Activated T-cell treated with anti-CD3 and anti-CD28 coated beads, Interleukin-2, amount 50 U/mL, for 4 hours (primary cell): Measurements from ENCODE around the gene CTNNA2. TPM values are rescaled to one million over a fixed set of nuclear protein-coding genes. Genes with fewer than 3 reads are reported as not detected.

Experiments
- ATAC-seq, 2 donors: fragments of 200-7000 bp; cut with Tn5 transposase; one replicate each; pipeline ENCODE4 v1.10.0; 2021
- DNase-seq: peaks from one replicate; pipeline ENCODE4 v3.0.0-alpha.2; 2020
- H3K27me3 Mint-ChIP-seq: one replicate; pipeline ENCODE4 v1.8.0; 2021; ENCODE audit warnings: low read depth, mixed read lengths
- H3K36me3 Mint-ChIP-seq: one replicate; pipeline ENCODE4 v1.8.0; 2022; ENCODE audit warnings: mixed read lengths; ENCODE audit not compliant: insufficient read depth
- H3K4me1 Mint-ChIP-seq: one replicate; pipeline ENCODE4 v1.8.0; 2021; ENCODE audit warnings: low read depth, mixed read lengths
- H3K4me3 Mint-ChIP-seq: one replicate; pipeline ENCODE4 v1.8.0; 2021; ENCODE audit warnings: mild to moderate bottlenecking, moderate library complexity, mixed read lengths
- H3K9me3 Mint-ChIP-seq: one replicate; pipeline ENCODE4 v1.8.0; 2021; ENCODE audit warnings: mixed read lengths
- total RNA-seq, 3 donors: library from RNA; stranded (reverse); gene quantifications; one replicate each; pipeline ENCODE4 v1.2.1, GENCODE V29; 2021

CTNNA2 gene
- total RNA-seq, 3 donors from 2014 or later: 0.08 TPM; not detected in 2

DNA sequence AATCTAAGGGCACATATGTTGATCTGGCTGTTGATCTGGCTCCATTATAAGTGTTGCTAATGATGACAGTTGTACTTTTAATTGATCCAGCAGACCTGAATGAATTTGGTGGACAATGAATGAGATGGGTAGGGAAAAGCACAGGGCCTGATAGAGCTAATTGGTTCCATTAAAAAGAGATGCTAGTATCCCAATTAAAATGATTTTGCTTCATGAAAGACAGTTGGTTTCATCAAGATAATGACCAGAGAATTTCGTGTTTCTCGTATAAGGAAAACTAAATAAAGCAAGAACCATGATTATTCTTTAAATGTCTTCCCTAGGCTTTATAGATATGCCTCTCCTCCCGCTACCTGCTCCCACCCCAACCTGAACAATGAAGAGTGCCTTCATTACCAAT lies 900.3 kb downstream of the CTNNA2 start:
- H3K9me3 Mint-ChIP-seq: peaks cover 27% of the 10 kb centered on the region
- H3K4me1 Mint-ChIP-seq: no peaks in the 10 kb centered on the region
- no peak overlapping the region for H3K4me3 Mint-ChIP-seq
- H3K27me3 Mint-ChIP-seq: no peaks in the 10 kb centered on the region
- ATAC-seq (no peak), DNase-seq (no peak)
- H3K36me3 Mint-ChIP-seq: no peaks in the 10 kb centered on the region

DNA sequence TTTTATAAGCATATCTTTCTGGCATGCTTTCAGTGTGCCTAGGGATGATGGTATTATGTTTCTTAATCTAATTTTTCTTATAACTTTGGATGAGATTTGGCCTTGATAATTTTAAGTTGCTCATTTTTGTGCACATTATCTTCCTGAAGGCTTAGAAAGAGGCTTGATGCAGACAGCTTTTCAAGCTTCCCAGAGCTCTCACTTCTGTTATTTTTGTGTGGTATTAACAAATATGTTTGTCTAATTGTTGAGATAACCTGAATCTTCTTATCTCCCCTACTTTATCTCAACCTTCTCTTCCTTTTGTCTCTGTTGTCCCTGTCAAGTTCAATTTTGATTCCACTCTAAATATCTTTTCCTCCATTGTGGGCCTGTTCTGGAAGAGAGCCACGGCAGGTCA lies 904.9 kb downstream of the CTNNA2 start:
- Mint-ChIP-seq H3K9me3 (peaks cover 35% of the 10 kb centered on the region), H3K36me3 (no peaks in the 10 kb centered on the region), H3K27me3 (no peaks in the 10 kb centered on the region), H3K4me1 (no peaks in the 10 kb centered on the region), H3K4me3 (no peak overlapping the region)
- ATAC-seq (no peak), DNase-seq (no peak)

DNA sequence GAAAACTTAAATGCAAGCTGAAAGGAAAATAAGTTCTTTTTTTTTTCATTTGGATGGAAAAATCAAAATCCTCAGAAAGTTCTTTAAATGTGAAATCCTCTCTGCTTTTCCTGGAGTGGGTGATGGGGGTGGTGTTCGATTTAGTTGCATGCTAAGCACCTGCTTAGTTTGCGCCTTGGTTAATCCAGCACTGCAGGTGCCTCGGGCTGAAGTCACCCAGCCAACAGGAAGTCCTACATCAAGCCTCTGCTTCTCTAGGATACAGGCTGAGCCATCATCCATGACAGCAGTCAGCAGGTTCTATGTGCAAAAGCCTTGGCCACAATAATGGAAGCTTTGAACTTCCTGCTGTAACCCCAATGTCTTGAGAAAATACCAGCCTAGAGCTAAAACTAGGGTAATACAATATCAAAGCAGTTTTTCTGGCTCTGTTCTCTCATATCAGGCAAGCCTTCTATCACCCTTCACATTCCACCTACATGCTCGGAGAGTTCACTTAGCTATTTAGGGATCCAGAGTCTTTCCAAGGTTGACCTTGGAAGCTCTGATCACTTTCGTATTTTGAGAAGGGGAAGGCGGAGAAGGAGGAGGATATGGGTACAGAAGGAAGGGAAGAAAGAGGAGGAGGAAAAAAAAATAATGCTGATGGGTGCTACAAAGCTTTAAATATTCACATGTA lies 907.8 kb downstream of the CTNNA2 start:
- H3K4me3 Mint-ChIP-seq: no peak overlapping the region
- H3K36me3 Mint-ChIP-seq: no peaks in the 10 kb centered on the region

DNA sequence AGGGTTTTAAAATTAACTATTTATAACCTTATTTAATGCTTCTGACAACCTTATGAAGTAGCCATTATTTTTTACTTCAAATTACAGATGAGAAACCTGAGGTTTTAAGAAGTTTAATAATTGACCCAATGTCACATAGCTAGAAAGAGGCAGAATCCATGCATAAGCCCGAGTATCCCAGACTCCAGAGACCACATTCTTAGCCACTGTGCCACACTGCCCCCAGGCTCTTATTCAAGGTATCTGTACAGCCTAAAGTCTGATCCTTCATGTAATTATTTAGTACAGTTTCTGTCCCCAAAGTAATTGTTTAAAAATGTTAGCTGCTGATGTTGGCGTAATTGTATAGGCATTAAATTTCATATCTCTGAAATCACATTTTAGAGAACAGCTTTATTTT lies 916.4 kb downstream of the CTNNA2 start:
- H3K4me1 Mint-ChIP-seq: no peaks in the 10 kb centered on the region
- peaks cover 12% of the 10 kb centered on the region for H3K9me3 Mint-ChIP-seq
- no peak for ATAC-seq
- no peaks in the 10 kb centered on the region for H3K36me3 Mint-ChIP-seq
- no peaks in the 10 kb centered on the region for H3K27me3 Mint-ChIP-seq
- no peak overlapping the region for H3K4me3 Mint-ChIP-seq
- no peak for DNase-seq

More for the DNA sequence above, 907.8 kb downstream of the CTNNA2 start:
- Mint-ChIP-seq H3K9me3 (peaks cover 21% of the 10 kb centered on the region), H3K4me1 (no peaks in the 10 kb centered on the region), H3K27me3 (no peaks in the 10 kb centered on the region)
- DNase-seq: no peak
- ATAC-seq: no peak

DNA sequence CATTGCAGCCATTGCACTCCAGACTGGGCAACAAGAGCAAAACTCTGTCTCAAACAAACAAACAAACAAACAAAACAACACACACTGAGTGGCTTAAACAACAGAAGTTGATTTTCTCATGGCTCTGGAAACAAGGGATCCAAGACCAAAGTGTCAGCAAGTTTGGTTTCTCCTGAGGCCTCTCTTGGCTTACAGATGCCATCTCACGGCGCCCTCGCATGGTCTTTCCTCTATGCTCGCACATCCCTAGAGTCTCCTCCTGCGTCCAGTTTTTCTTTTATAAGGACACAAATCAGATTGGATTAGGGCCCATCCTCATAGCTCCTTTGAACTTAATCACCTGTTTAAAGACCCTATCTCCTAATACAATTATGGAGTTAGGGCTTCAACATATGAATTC lies 925.1 kb downstream of the CTNNA2 start:
- ATAC-seq (no peak), DNase-seq (no peak)
- no peaks in the 10 kb centered on the region for H3K27me3 Mint-ChIP-seq
- H3K4me3 Mint-ChIP-seq: no peak overlapping the region
- no peaks in the 10 kb centered on the region for H3K4me1 Mint-ChIP-seq
- no peaks in the 10 kb centered on the region for H3K9me3 Mint-ChIP-seq
- H3K36me3 Mint-ChIP-seq: no peaks in the 10 kb centered on the region

DNA sequence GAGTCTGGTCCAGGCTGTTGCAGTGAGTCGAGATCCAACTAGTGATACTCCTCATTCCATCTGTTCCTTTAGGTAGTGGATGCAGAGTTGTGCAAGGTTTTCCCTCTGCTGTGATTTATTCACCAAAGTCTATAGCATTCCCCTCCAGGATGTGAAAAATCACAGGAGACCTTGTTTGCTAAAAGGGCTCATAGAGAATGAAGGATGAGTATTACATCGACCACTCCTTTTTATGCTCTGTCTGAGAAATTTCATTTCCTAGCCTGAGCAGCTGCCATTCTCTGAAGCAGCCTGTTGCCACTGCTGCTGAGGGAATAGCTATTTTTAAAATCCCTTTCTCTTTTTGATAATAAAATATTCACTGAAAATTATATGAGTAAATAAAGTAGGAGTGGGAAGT lies 925.8 kb downstream of the CTNNA2 start:
- Mint-ChIP-seq H3K4me1 (no peaks in the 10 kb centered on the region), H3K27me3 (no peaks in the 10 kb centered on the region), H3K4me3 (no peak overlapping the region), H3K9me3 (no peaks in the 10 kb centered on the region), H3K36me3 (no peaks in the 10 kb centered on the region)
- no peak for ATAC-seq
- no peak for DNase-seq

DNA sequence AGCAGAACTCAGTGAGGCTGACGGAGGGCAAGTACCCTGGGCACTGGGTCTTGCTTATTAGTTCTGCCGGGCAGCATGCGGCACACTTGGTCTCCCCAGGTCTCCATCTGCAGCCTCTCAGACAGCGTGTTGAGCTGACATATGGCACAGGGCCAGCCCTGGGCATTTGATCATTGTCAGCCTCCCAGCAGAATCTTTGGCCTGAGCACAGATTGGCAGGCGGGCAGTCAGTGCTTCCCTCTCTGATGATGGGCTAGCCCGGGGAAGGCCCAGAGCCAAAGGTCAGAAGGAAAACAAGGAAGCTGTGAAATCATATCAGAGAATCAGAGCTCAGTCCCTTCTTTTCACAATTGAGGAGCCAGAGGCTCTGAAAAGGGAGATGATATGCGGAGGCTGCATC lies 941.8 kb downstream of the CTNNA2 start:
- Mint-ChIP-seq H3K4me1 (no peaks in the 10 kb centered on the region), H3K27me3 (no peaks in the 10 kb centered on the region), H3K4me3 (no peak overlapping the region), H3K9me3 (peaks cover 10% of the 10 kb centered on the region), H3K36me3 (no peaks in the 10 kb centered on the region)
- ATAC-seq (no peak), DNase-seq (no peak)

DNA sequence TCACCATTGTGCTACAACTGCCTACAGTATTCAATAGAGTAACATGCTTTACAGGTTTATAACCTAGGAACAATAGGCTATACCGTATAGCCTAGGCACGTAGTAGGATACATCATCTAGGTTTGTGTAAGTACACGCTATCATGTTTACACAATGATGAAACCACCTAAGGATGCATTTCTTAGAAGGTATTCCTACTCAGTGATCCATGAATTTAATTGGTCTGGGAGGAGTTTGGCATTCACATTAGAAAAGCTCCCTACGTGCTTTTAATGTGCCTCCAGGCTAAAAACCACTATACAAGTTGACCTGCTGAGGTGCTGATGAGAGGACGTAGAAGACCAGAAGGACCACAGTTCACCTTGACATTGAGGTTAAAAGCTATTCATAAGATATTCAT lies 946.2 kb downstream of the CTNNA2 start:
- no peak for DNase-seq
- Mint-ChIP-seq H3K9me3 (peaks cover 16% of the 10 kb centered on the region), H3K36me3 (no peaks in the 10 kb centered on the region), H3K4me1 (no peaks in the 10 kb centered on the region), H3K27me3 (no peaks in the 10 kb centered on the region), H3K4me3 (no peak overlapping the region)
- ATAC-seq: no peak

DNA sequence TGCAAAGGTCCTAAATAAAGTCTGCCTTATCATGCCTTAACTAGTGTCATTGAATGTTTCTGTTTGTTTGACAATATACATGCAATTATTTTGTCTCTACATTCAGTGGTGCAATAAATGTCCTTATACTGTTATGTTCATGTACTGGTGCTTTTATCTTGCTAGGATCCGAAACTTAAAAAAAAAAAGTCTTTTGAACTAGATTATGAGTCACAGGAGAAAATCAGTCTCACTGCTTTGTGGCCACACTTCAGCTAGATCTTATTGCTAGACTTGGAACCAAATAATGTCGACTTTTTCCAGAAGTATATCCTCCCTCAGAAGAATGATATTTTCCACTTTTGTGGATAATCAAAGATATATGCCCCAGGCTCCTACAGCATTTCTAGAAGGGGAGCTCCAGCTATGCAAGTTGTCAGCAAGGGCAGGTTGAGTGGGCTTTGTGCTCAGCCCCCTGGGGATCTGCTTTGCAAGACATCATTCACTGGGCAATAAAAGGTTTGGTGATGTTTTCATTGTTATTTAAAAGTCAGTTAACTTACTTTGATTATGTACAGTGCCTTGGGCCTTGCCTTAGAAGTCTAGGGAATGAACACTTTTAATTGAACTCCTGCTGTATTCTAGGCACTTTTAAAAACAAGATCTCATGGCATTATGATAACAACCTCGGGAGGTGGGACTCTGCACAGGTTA lies 948.8 kb downstream of the CTNNA2 start:
- no peaks in the 10 kb centered on the region for H3K27me3 Mint-ChIP-seq
- no peaks in the 10 kb centered on the region for H3K4me1 Mint-ChIP-seq
- no peak for ATAC-seq
- H3K4me3 Mint-ChIP-seq: no peak overlapping the region
- no peak for DNase-seq
- no peaks in the 10 kb centered on the region for H3K36me3 Mint-ChIP-seq
- peaks cover 12% of the 10 kb centered on the region for H3K9me3 Mint-ChIP-seq

DNA sequence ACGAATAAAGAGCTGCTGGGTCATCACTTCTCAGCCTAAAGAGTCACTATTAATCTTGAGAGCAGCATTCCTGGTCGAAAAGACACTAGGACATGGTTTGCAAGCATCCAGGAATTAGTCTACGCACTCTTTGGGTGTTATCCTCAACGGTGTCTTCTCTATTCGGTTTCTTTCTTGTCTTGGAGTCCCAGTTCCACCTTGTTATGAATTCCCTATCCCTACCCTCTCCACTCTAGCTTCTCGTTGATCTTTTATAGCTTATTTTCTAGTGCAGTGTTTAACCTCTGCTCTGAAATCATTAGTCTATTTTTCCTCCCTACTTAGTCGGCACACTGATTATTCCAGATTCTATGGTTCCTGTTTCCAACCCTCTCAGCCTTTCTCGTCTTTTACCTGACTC lies 949.8 kb downstream of the CTNNA2 start:
- Mint-ChIP-seq H3K4me3 (no peak overlapping the region), H3K4me1 (no peaks in the 10 kb centered on the region), H3K9me3 (peaks cover 12% of the 10 kb centered on the region), H3K27me3 (no peaks in the 10 kb centered on the region), H3K36me3 (no peaks in the 10 kb centered on the region)
- ATAC-seq (no peak), DNase-seq (no peak)

DNA sequence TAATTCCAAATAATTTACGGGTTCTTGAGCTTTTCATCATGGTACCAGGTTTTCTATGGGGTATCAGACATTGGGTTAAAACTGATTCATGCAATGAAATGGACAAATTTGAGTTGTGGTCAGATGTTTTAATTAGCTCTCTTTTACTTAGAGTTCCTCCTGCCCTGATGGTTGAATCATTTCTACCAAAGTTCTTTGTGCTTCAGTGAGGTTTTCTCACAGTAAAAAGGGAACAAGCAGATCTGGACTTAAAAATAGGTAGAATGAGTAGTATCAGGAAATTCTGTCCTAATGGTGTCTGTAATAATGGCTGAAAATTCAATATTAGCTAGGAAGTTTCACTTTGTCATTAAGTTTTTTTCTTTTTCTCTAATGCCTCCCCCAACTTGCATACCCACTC lies 951.4 kb downstream of the CTNNA2 start:
- Mint-ChIP-seq H3K36me3 (no peaks in the 10 kb centered on the region), H3K4me3 (no peak overlapping the region), H3K4me1 (no peaks in the 10 kb centered on the region), H3K9me3 (peaks cover 12% of the 10 kb centered on the region), H3K27me3 (no peaks in the 10 kb centered on the region)
- ATAC-seq (no peak), DNase-seq (no peak)

DNA sequence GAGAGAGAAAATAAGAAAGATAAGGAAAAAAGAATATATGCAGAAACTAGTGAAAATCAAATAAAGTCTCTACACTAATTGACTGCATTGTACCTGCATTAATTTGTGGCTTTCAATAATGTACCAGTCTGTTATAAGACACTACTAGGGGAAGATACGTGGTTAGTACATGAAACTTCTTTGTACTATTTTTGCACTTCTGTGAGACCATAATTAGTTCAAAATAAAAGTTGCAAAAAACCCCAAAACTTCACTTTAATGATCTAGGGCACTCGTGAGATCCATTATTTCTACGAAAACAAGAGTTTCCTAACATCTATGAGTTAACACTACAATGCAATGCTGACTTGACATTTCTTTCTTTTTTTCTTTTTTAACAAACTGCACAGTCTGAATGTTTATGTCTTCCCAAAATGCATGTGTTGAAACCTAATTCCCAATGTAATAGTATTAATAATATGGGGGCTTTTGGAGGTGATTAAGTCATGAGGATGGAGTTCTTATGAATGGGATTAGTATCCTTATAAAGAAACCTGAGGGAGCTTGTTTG lies 954.5 kb downstream of the CTNNA2 start:
- H3K36me3 Mint-ChIP-seq: no peaks in the 10 kb centered on the region
- no peaks in the 10 kb centered on the region for H3K4me1 Mint-ChIP-seq
- H3K9me3 Mint-ChIP-seq: peaks cover 26% of the 10 kb centered on the region
- DNase-seq: no peak
- no peaks in the 10 kb centered on the region for H3K27me3 Mint-ChIP-seq
- no peak overlapping the region for H3K4me3 Mint-ChIP-seq
- ATAC-seq: no peak

DNA sequence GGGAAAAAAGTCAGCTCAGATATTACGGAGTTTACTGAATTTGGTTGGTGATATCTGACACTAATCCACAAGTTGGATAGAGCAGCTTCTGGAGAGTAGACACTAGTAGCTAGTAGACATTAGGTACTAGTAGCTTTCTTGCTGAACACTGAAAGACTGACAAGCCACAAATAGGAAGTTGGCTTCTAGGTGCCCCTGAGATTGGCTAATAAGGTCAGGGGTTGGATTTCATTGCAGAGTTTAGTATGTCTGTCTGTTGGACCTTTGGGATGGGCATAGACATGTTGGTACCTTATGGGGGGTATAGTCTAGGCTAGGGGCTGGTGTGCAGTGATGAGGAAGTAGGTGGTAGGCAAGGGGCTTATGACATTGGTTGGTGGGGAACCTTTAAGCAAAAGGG lies 956.6 kb downstream of the CTNNA2 start:
- DNase-seq: no peak
- Mint-ChIP-seq H3K36me3 (no peaks in the 10 kb centered on the region), H3K27me3 (no peaks in the 10 kb centered on the region), H3K4me1 (no peaks in the 10 kb centered on the region), H3K9me3 (peaks cover 14% of the 10 kb centered on the region), H3K4me3 (no peak overlapping the region)
- ATAC-seq: no peak

DNA sequence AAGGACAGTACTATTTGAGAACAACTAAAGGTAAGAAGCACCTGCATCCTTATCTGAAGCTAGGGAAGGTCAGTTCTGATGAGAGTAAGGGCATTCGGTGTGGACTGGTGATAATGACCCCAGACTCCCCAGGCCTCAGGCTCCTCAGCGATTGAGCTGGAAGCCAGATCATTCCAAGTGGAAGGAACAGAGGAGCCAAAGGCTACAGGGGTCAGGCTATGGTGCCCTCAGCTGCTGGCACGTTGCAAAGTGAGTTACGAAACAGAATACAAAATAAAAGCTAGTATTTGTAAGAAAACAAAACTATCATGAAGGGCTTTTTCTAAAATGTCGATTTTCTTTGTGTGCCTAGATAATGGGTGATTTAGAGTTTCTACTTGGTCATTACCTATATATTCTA lies 960.2 kb downstream of the CTNNA2 start:
- no peak overlapping the region for H3K4me3 Mint-ChIP-seq
- H3K27me3 Mint-ChIP-seq: no peaks in the 10 kb centered on the region
- no peaks in the 10 kb centered on the region for H3K4me1 Mint-ChIP-seq
- DNase-seq (no peak), ATAC-seq (no peak)
- H3K9me3 Mint-ChIP-seq: peaks cover 23% of the 10 kb centered on the region
- H3K36me3 Mint-ChIP-seq: no peaks in the 10 kb centered on the region

DNA sequence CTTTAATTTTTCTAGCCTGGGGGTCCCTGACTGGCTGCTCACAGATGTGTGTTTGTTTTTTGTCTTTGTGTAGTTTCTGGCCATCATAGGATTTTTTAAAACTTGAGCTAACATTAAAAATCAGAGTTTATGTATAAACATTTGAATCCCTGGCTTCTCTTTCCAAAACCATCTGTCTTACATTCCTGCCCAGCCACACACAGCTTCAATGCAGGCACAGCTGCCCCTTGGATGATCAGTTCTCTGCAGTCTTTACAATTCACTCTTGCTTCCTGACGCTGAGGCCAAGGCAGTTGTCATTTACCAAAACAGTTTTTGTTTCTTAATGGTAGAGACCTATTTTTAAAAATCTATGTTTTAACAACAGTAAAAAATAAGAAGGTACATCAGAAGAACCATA lies 960.9 kb downstream of the CTNNA2 start:
- no peaks in the 10 kb centered on the region for H3K4me1 Mint-ChIP-seq
- no peak for ATAC-seq
- DNase-seq: no peak
- peaks cover 25% of the 10 kb centered on the region for H3K9me3 Mint-ChIP-seq
- no peak overlapping the region for H3K4me3 Mint-ChIP-seq
- no peaks in the 10 kb centered on the region for H3K36me3 Mint-ChIP-seq
- no peaks in the 10 kb centered on the region for H3K27me3 Mint-ChIP-seq
